GM19099 (cell line): ENCODE measurements around the gene PICALM.

Source experiments
- POLR2A ChIP-seq: IDR thresholded peaks from 3 replicates; pipeline ENCODE4 v1.6.1; 2011; ENCODE audit warnings: low read depth; ENCODE audit not compliant: insufficient read length; ENCODE audit errors: extremely low read depth

The PICALM gene

GRCh38 chr11:85970593-85970992, 98.3 kb downstream of the PICALM start:
- no peak for TF ChIP-seq POLR2A

- TF ChIP-seq POLR2A, result no peak
Measured at GRCh38 chr11:85967457-85967856, 101.4 kb downstream of the PICALM start.

- no peak for TF ChIP-seq POLR2A
Measured at GRCh38 chr11:85965202-85965601, 103.7 kb downstream of the PICALM start.

- TF ChIP-seq POLR2A, result no peak
Measured at GRCh38 chr11:85961930-85962363, 106.9 kb downstream of the PICALM start.

- TF ChIP-seq POLR2A, result no peak
Measured at GRCh38 chr11:85961130-85961529, 107.8 kb downstream of the PICALM start.

- no peak for TF ChIP-seq POLR2A
Measured at GRCh38 chr11:85960678-85961077, 108.2 kb downstream of the PICALM start.

- TF ChIP-seq POLR2A, result no peak
Measured at GRCh38 chr11:85955531-85955930, 113.4 kb downstream of the PICALM start.

- no peak for TF ChIP-seq POLR2A
Measured at GRCh38 chr11:85953491-85954143, 115.3 kb downstream of the PICALM start.

GRCh38 chr11:85951428-85952107, 117.3 kb downstream of the PICALM start:
- no peak for TF ChIP-seq POLR2A

- TF ChIP-seq POLR2A, result no peak
Measured at GRCh38 chr11:85951049-85951405, 117.9 kb downstream of the PICALM start.

- TF ChIP-seq POLR2A, result no peak
Measured at GRCh38 chr11:85950317-85951048, 118.4 kb downstream of the PICALM start.

GRCh38 chr11:85949798-85950197, 119.1 kb downstream of the PICALM start:
- TF ChIP-seq POLR2A, result no peak

- no peak for TF ChIP-seq POLR2A
Measured at GRCh38 chr11:85948884-85949283, 120.0 kb downstream of the PICALM start.

- TF ChIP-seq POLR2A, result no peak
Measured at GRCh38 chr11:85947431-85948272, 121.2 kb downstream of the PICALM start.

- TF ChIP-seq POLR2A, result no peak
Measured at GRCh38 chr11:85946221-85946620, 122.7 kb downstream of the PICALM start.
